Measurements from ENCODE around the gene PDE6B. TPM values are rescaled to one million over a fixed set of nuclear protein-coding genes. Genes with fewer than 3 reads are reported as not detected.

PDE6B gene
- total and polyA plus RNA-seq, 9 donors: 1.4 to 7.5 (median 4.6) TPM

DNA sequence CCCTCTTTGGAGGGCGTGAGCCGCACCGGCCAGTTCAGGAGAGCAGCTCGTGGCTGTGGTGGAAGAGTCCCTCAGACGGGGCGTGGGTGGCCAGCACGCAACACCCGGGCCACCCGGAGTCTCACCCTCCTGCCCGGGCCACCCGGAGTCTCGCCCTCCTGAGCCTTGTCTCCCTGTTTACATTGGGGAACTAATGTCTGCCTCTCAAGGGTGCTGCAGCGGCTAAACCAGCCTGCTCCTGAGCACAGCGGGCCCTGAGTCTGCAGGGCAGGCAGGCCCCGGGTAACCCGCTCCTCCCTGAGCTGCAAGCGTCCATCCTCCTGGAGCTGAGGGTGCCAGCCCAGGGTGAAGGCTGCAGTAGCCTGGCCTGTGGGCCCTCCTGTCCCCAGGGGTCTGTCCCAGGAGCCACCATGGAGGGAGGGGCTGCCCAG, 3.0 kb downstream of the PDE6B start:
- DNase-seq: no peak
- 84 to 93% (median 92%) methylated on average over 16 to 17 of the region's 17 CpGs for WGBS, 3 donors
- TF ChIP-seq EP300 (IDR thresholded peaks at IDR 0.05) (no peak), POLR2A (IDR thresholded peaks at IDR 0.05) (no peak)
- TF ChIP-seq, protein P1, sequence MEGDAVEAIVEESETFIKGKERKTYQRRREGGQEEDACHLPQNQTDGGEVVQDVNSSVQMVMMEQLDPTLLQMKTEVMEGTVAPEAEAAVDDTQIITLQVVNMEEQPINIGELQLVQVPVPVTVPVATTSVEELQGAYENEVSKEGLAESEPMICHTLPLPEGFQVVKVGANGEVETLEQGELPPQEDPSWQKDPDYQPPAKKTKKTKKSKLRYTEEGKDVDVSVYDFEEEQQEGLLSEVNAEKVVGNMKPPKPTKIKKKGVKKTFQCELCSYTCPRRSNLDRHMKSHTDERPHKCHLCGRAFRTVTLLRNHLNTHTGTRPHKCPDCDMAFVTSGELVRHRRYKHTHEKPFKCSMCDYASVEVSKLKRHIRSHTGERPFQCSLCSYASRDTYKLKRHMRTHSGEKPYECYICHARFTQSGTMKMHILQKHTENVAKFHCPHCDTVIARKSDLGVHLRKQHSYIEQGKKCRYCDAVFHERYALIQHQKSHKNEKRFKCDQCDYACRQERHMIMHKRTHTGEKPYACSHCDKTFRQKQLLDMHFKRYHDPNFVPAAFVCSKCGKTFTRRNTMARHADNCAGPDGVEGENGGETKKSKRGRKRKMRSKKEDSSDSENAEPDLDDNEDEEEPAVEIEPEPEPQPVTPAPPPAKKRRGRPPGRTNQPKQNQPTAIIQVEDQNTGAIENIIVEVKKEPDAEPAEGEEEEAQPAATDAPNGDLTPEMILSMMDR (IDR thresholded peaks at IDR 0.05): no peak

DNA sequence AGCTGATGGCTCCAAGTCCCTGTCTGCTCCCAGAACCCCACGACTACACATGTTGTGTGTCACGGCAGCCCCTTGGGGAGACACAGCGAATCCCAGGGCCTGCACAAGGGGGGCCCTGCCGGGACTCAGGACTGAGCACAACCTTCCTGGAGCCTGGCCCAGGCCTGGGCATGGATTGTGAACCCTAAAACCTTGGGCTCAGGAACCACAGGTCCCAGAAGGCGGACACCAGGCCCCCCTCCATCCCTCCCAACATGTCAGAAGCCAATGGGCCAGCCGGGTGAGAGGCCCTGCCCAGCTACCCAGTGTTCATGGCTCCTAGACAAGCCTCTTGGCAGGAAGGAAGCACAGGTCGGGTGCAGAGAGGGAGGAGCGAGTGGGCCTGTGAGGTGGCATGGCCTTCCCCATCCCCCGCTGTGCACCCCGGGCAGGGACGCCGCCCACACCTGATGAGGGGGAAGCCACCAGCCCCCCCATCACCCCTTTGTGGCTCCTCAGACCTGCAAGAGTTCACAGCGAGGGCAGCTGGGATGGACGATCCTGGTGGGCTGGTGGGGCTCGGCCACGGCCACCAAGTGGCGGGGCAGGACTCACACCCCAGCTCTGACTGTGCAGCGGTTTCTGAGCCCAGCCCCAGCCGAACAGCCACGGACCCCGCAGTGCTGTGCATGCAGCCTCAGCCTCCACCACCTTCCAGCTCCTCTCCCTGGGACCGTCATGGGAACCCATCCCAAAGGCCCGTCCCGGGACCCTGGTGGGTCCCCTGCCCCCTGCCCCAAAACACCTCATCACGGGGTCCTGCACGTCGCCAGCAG, 3.7 kb downstream of the PDE6B start:
- Histone ChIP-seq H3K9me3 (no peaks in the 10 kb centered on the region), H3K27ac (no peak overlapping the region), H3K4me3 (no peak overlapping the region), H3K27me3 (no peaks in the 10 kb centered on the region), H3K4me1 (ENCODE audit: insufficient read depth) (no peaks in the 10 kb centered on the region), H3K36me3 (no peaks in the 10 kb centered on the region)
- TF ChIP-seq POLR2A (IDR thresholded peaks at IDR 0.05) (no peak), EP300 (IDR thresholded peaks at IDR 0.05) (no peak)
- TF ChIP-seq, protein P1 (IDR thresholded peaks at IDR 0.05): no peak
- DNase-seq: no peak
- intact Hi-C loops (cut with DNase I): no loop called here
- WGBS, 3 donors: 79 to 85% (median 79%) methylated on average over 24 to 27 of the region's 27 CpGs

More for the DNA sequence above, 3.0 kb downstream of the PDE6B start:
- H3K27ac ChIP-seq: no peak overlapping the region
- no peaks in the 10 kb centered on the region for H3K36me3 ChIP-seq
- H3K4me1 ChIP-seq (ENCODE audit: insufficient read depth): no peaks in the 10 kb centered on the region
- no peaks in the 10 kb centered on the region for H3K9me3 ChIP-seq
- no peak overlapping the region for H3K4me3 ChIP-seq
- no peaks in the 10 kb centered on the region for H3K27me3 ChIP-seq
- intact Hi-C loops (cut with DNase I): no loop called here

DNA sequence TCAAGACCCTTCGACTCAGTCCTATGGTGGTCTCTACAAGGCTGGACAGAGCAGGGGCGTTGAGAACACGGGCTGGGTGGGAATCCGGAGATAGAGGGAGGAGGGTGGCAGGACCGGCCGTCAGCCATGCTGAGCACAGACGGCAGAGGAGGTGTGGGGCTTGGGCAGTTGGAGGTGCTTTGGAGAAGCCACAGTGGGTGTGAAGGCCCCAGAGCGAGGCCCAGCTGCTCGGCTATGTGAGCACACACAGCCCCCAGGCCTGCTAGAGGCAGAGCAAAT, 4.2 kb downstream of the PDE6B start:
- Histone ChIP-seq H3K4me1 (ENCODE audit: insufficient read depth) (no peaks in the 10 kb centered on the region), H3K27ac (no peak overlapping the region), H3K27me3 (no peaks in the 10 kb centered on the region), H3K9me3 (no peaks in the 10 kb centered on the region), H3K4me3 (no peak overlapping the region), H3K36me3 (no peaks in the 10 kb centered on the region)
- 73 to 78% (median 75%) methylated on average over 9 of the region's 9 CpGs for WGBS, 3 donors
- no peak for DNase-seq
- intact Hi-C loops (cut with DNase I): no loop called here
- no peak for TF ChIP-seq POLR2A (IDR thresholded peaks at IDR 0.05)
- TF ChIP-seq, protein P1 (IDR thresholded peaks at IDR 0.05): no peak
- no peak for TF ChIP-seq EP300 (IDR thresholded peaks at IDR 0.05)

DNA sequence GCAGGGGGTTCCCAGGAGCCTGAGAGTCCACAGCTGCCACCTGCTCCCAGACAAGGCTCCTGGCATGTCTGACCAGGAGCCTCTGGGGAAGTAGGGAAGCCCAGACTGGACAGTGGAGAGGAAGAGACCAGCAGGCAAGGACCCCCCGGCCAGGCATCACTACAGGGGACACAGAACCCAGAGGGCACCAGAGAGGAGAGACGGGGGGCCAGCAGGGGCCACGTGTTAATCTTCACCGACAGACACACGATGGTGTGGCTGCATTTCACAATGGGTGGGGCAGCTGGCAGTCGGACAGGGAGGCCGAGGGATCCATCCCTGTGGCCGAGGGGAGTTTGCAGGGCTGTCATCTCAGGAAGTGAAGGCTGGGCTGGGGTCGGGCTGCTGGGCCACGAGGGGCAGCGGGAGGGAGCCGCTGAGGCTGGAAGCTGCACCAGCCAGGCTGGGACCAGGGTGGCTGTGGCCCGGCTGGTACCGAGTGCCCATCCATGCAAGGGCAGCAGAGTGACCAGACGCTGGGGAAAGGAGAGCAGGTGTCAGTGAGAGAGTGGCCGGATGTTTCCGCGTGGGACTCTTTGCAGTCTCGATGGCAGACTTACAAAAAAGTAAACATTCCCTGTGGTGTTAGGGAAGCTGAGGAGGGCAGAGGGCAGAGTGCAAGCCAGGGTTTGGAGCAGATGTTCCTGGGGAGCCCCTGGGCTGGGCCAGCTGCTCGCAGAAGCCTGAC, 4.7 kb downstream of the PDE6B start:
- no peak for DNase-seq
- no peaks in the 10 kb centered on the region for H3K4me1 ChIP-seq (ENCODE audit: insufficient read depth)
- no peaks in the 10 kb centered on the region for H3K27me3 ChIP-seq
- no peak overlapping the region for H3K4me3 ChIP-seq
- no peaks in the 10 kb centered on the region for H3K9me3 ChIP-seq
- TF ChIP-seq POLR2A (IDR thresholded peaks at IDR 0.05): no peak
- TF ChIP-seq EP300 (IDR thresholded peaks at IDR 0.05): no peak
- TF ChIP-seq, protein P1 (IDR thresholded peaks at IDR 0.05): no peak
- H3K36me3 ChIP-seq: no peaks in the 10 kb centered on the region
- intact Hi-C loops (cut with DNase I): no loop called here
- no peak overlapping the region for H3K27ac ChIP-seq
- 48 to 53% (median 50%) methylated on average over 20 of the region's 20 CpGs for WGBS, 3 donors

Data from ovary (tissue), 9 donors.